GM18873 (cell line): Measurements from ENCODE around the gene ADAM22.

Experiments
- ATAC-seq: cut with Tn5 transposase; IDR thresholded peaks from one replicate; pipeline ENCODE4 v1.9.1; 2021; ENCODE audit warnings: mild to moderate bottlenecking, moderate library complexity, moderate number of reproducible peaks; ENCODE audit not compliant: unreplicated experiment, low FRiP score

The ADAM22 gene

GRCh38 chr7:87959336-87959735, 25.3 kb downstream of the ADAM22 start:
- ATAC-seq = no peak

- ATAC-seq = no peak
Observed at GRCh38 chr7:87960239-87960638, 26.2 kb downstream of the ADAM22 start.

- no peak for ATAC-seq
Observed at GRCh38 chr7:87961754-87962153, 27.7 kb downstream of the ADAM22 start.

GRCh38 chr7:87966271-87966670, 32.2 kb downstream of the ADAM22 start:
- ATAC-seq = no peak

GRCh38 chr7:87968021-87968420, 34.0 kb downstream of the ADAM22 start:
- ATAC-seq = no peak

GRCh38 chr7:87982116-87982515, 48.1 kb downstream of the ADAM22 start:
- no peak for ATAC-seq

- ATAC-seq = no peak
Observed at GRCh38 chr7:87984088-87984487, 50.0 kb downstream of the ADAM22 start.

- no peak for ATAC-seq
Observed at GRCh38 chr7:87993269-87993668, 59.2 kb downstream of the ADAM22 start.

GRCh38 chr7:87999261-87999660, 65.2 kb downstream of the ADAM22 start:
- no peak for ATAC-seq

- ATAC-seq = no peak
Observed at GRCh38 chr7:88001744-88002530, 67.9 kb downstream of the ADAM22 start.

- ATAC-seq = no peak
Observed at GRCh38 chr7:88002617-88003016, 68.6 kb downstream of the ADAM22 start.

- ATAC-seq = no peak
Observed at GRCh38 chr7:88003581-88003980, 69.5 kb downstream of the ADAM22 start.

GRCh38 chr7:88005191-88005590, 71.1 kb downstream of the ADAM22 start:
- ATAC-seq = no peak

GRCh38 chr7:88009651-88010050, 75.6 kb downstream of the ADAM22 start:
- no peak for ATAC-seq

- no peak for ATAC-seq
Observed at GRCh38 chr7:88012086-88012485, 78.0 kb downstream of the ADAM22 start.

GRCh38 chr7:88013981-88014380, 79.9 kb downstream of the ADAM22 start:
- no peak for ATAC-seq

- ATAC-seq = no peak
Observed at GRCh38 chr7:88014581-88014980, 80.5 kb downstream of the ADAM22 start.

GRCh38 chr7:88015309-88015708, 81.3 kb downstream of the ADAM22 start:
- no peak for ATAC-seq

GRCh38 chr7:88018501-88018900, 84.5 kb downstream of the ADAM22 start:
- no peak for ATAC-seq

GRCh38 chr7:88020953-88021665, 87.1 kb downstream of the ADAM22 start:
- no peak for ATAC-seq

GRCh38 chr7:88027724-88028123, 93.7 kb downstream of the ADAM22 start:
- no peak for ATAC-seq
